Measurements from ENCODE around the gene TRIP13. TPM values are rescaled to one million over a fixed set of nuclear protein-coding genes. Genes with fewer than 3 reads are reported as not detected.

The TRIP13 gene
- total RNA-seq, 1 experiment from 2014 or later = 45.9 TPM

- Histone ChIP-seq H3K4me3 (ENCODE audit: low read depth in 2 of 2, low read length in 2 of 2) (no peak overlapping the region), H3K4me1 (ENCODE audit: control insufficient read depth, insufficient read depth, low read length) (peaks cover 46% of the 10 kb centered on the region), H3K9me3 (ENCODE audit: control insufficient read depth, insufficient read depth, low read depth, low read length) (no peaks in the 10 kb centered on the region), H3K27ac (ENCODE audit: low read length) (no peak overlapping the region), H3K36me3 (ENCODE audit: control insufficient read depth, insufficient read depth, low read length) (no peaks in the 10 kb centered on the region), H3K27me3 (ENCODE audit: control insufficient read depth, insufficient read depth, low read length) (no peaks in the 10 kb centered on the region)
- intact Hi-C loops (cut with micrococcal nuclease; ENCODE audit: unreplicated experiment) = no loop called here
- ATAC-seq (no peak), DNase-seq (ENCODE audit: low read depth, low spot score) (no peak)
- POLR2A ChIA-PET = interaction anchor here (0.6 kb wide), 1 partner anchor 146 kb away, joined by 3 read pairs; no protein-coding TSS in a partner anchor
- TF ChIP-seq TCF7L2 (IDR thresholded peaks at IDR 0.05; ENCODE audit: low read depth, low read length) = no peak
- TF ChIP-seq SIN3A (IDR thresholded peaks at IDR 0.05; ENCODE audit: borderline replicate concordance, insufficient read depth, low read depth, low read length) = no peak
- TF ChIP-seq POLR2AphosphoS5 (IDR thresholded peaks at IDR 0.05; ENCODE audit: low read depth, low read length) = no peak
- TF ChIP-seq CTCF (IDR thresholded peaks at IDR 0.05) = no peak
- no TSS peak for BruUV-seq (replicated peaks)
- CTCF ChIA-PET = interaction anchor here (0.6 kb wide), 1 partner anchor 10 kb away, joined by 3 read pairs; no protein-coding TSS in a partner anchor
- in situ Hi-C loops (cut with HindIII; ENCODE audit: low pct_unique_long_range_greater_than_20kb, low sequenced_read_pairs) = no loop called here
These were observed 67.2 kb downstream of the TRIP13 start for GRCh38 chr5:959581-960531.

DNA sequence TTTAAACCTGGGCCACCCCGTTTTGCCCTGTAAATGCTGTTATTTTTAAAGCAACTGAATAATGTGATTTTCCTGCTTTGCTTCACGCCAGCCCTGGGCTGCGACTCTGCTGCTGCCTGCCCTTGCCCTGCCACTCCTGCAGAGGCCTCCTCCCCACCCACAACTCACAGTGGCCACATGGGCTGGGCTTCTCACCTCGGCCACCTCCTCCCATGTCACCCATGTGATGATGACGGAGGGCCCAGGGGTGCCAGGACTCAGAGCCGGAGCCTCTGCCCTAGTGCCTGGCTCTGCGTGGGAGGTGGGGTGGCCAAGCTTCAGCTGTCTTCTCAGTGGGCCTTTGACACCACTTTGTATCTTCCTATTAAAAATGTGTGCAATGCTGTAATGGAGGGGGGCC lies 67.9 kb downstream of the TRIP13 start:
- no peak for TF ChIP-seq CTCF (IDR thresholded peaks at IDR 0.05)
- TF ChIP-seq TCF7L2 (IDR thresholded peaks at IDR 0.05; ENCODE audit: low read depth, low read length) = no peak
- no peak for TF ChIP-seq POLR2AphosphoS5 (IDR thresholded peaks at IDR 0.05; ENCODE audit: low read depth, low read length)
- TF ChIP-seq REST (IDR thresholded peaks at IDR 0.05; ENCODE audit: insufficient read depth in 1 of 2, low read depth in 2 of 2, low read length in 1 of 2) = no peak
- no peak for TF ChIP-seq SIN3A (IDR thresholded peaks at IDR 0.05; ENCODE audit: borderline replicate concordance, insufficient read depth, low read depth, low read length)
- Histone ChIP-seq H3K9me3 (ENCODE audit: control insufficient read depth, insufficient read depth, low read depth, low read length) (no peaks in the 10 kb centered on the region), H3K27ac (ENCODE audit: low read length) (no peak overlapping the region), H3K4me3 (ENCODE audit: low read depth in 2 of 2, low read length in 2 of 2) (no peak overlapping the region), H3K4me1 (ENCODE audit: control insufficient read depth, insufficient read depth, low read length) (peaks cover 42% of the 10 kb centered on the region), H3K36me3 (ENCODE audit: control insufficient read depth, insufficient read depth, low read length) (no peaks in the 10 kb centered on the region), H3K27me3 (ENCODE audit: control insufficient read depth, insufficient read depth, low read length) (no peaks in the 10 kb centered on the region)
- BruUV-seq (replicated peaks) = no TSS peak
- ChIA-PET POLR2A (no interaction called here), CTCF (no interaction called here)
- DNase-seq (ENCODE audit: low read depth, low spot score) (no peak), ATAC-seq (no peak)
- intact Hi-C loops (cut with micrococcal nuclease; ENCODE audit: unreplicated experiment) (no loop called here), in situ Hi-C loops (cut with HindIII; ENCODE audit: low pct_unique_long_range_greater_than_20kb, low sequenced_read_pairs) (no loop called here)

Data from Panc1 (cell line).